Middle frontal gyrus (tissue), 1 donor: ENCODE results near the gene CCNB1IP1.
A peak's percentile ranks its signal among the peaks of the same experiment; 100 is the strongest.
"Not testable (repeated sequence)": the region's sequence is repeated elsewhere in the genome, so short reads cannot be mapped to it uniquely, and the experiment has no call there.

Source experiments
- DNase-seq: peaks from one replicate; pipeline ENCODE4 v3.0.0-alpha.2; 2015; ENCODE audit warnings: low spot score; ENCODE audit errors: extremely low spot score

CCNB1IP1 gene

GRCh38 chr14:20333494-20333841 lies 389 bp upstream of the CCNB1IP1 start:
- DNase-seq, result no peak

GRCh38 chr14:20332431-20332787 lies 670 bp downstream of the CCNB1IP1 start:
- DNase-seq, result no peak

- no peak for DNase-seq
Observed at GRCh38 chr14:20331053-20331613, 1.9 kb downstream of the CCNB1IP1 start.

GRCh38 chr14:20329355-20329754 lies 3.7 kb downstream of the CCNB1IP1 start:
- DNase-seq, result no peak

GRCh38 chr14:20328705-20329104 lies 4.4 kb downstream of the CCNB1IP1 start:
- no peak for DNase-seq

GRCh38 chr14:20327005-20327869 lies 5.8 kb downstream of the CCNB1IP1 start:
- peak; percentile 57 for DNase-seq

GRCh38 chr14:20317720-20318119 lies 15.4 kb downstream of the CCNB1IP1 start:
- DNase-seq, result no peak

- DNase-seq, result no peak
Observed at GRCh38 chr14:20314026-20314425, 19.1 kb downstream of the CCNB1IP1 start.

GRCh38 chr14:20306079-20306423 lies 27.0 kb downstream of the CCNB1IP1 start:
- no peak for DNase-seq

GRCh38 chr14:20305265-20306078 lies 27.6 kb downstream of the CCNB1IP1 start, which contains the start of gene TTC5:
TSS of gene TTC5 (minus strand) at chr14:20305951. CDS start at chr14:20305937, 14 bp downstream.
- DNase-seq, result peak; percentile 82

- no peak for DNase-seq
Observed at GRCh38 chr14:20302042-20302755, 30.9 kb downstream of the CCNB1IP1 start.

GRCh38 chr14:20295067-20295466 lies 38.0 kb downstream of the CCNB1IP1 start:
- DNase-seq, result no peak

GRCh38 chr14:20294636-20295035 lies 38.4 kb downstream of the CCNB1IP1 start:
- DNase-seq, result no peak

- DNase-seq, result not testable (repeated sequence)
Observed at GRCh38 chr14:20281998-20282397, 51.1 kb downstream of the CCNB1IP1 start.

- not testable (repeated sequence) for DNase-seq
Observed at GRCh38 chr14:20280265-20280664, 52.8 kb downstream of the CCNB1IP1 start.

- DNase-seq, result no peak
Observed at GRCh38 chr14:20278414-20278813, 54.7 kb downstream of the CCNB1IP1 start.

GRCh38 chr14:20277409-20277808 lies 55.7 kb downstream of the CCNB1IP1 start:
- DNase-seq, result no peak

- DNase-seq, result no peak
Observed at GRCh38 chr14:20274062-20274461, 59.0 kb downstream of the CCNB1IP1 start.

- DNase-seq, result not testable (repeated sequence)
Observed at GRCh38 chr14:20264361-20264760, 68.7 kb downstream of the CCNB1IP1 start.

- no peak for DNase-seq
Observed at GRCh38 chr14:20262642-20263128, 70.4 kb downstream of the CCNB1IP1 start.
